ENCODE data around the gene NSRP1. TPM values are rescaled to one million over a fixed set of nuclear protein-coding genes. Genes with fewer than 3 reads are reported as not detected.
"Not testable (repeated sequence)": the region's sequence is repeated elsewhere in the genome, so short reads cannot be mapped to it uniquely, and the experiment has no call there.

The NSRP1 gene
- polyA plus RNA-seq, 3 donors = 38.8 to 51.7 (median 40.3) TPM

GRCh38 chr17:30104575-30105339 is 11.9 kb upstream of the NSRP1 start:
- DNase-seq (ENCODE audit: extremely low read depth in 1 of 11, low read depth in 9 of 11, low spot score in 4 of 11) = peak in 10 of 11 donors; percentile 60 to 83 (median 81)

- no peak for DNase-seq (ENCODE audit: extremely low read depth in 1 of 11, low read depth in 9 of 11, low spot score in 4 of 11)
Measured at GRCh38 chr17:30112794-30113193, 3.8 kb upstream of the NSRP1 start.

- no peak for DNase-seq (ENCODE audit: extremely low read depth in 1 of 11, low read depth in 9 of 11, low spot score in 4 of 11)
Measured at GRCh38 chr17:30113213-30113612, 3.4 kb upstream of the NSRP1 start.

- no peak for DNase-seq (ENCODE audit: extremely low read depth in 1 of 11, low read depth in 9 of 11, low spot score in 4 of 11)
Measured at GRCh38 chr17:30116345-30116660, 313 bp upstream of the NSRP1 start.

GRCh38 chr17:30117675-30118081 is 1.1 kb downstream of the NSRP1 start:
- no peak for DNase-seq (ENCODE audit: extremely low read depth in 1 of 11, low read depth in 9 of 11, low spot score in 4 of 11)

- DNase-seq (ENCODE audit: extremely low read depth in 1 of 11, low read depth in 9 of 11, low spot score in 4 of 11) = not testable (repeated sequence)
Measured at GRCh38 chr17:30118635-30119034, 2.0 kb downstream of the NSRP1 start.

GRCh38 chr17:30124273-30124796 is 7.7 kb downstream of the NSRP1 start:
- DNase-seq (ENCODE audit: extremely low read depth in 1 of 11, low read depth in 9 of 11, low spot score in 4 of 11) = no peak

GRCh38 chr17:30130121-30130520 is 13.5 kb downstream of the NSRP1 start:
- no peak for DNase-seq (ENCODE audit: extremely low read depth in 1 of 11, low read depth in 9 of 11, low spot score in 4 of 11)

GRCh38 chr17:30132615-30133014 is 16.0 kb downstream of the NSRP1 start:
- DNase-seq (ENCODE audit: extremely low read depth in 1 of 11, low read depth in 9 of 11, low spot score in 4 of 11) = no peak

- DNase-seq (ENCODE audit: extremely low read depth in 1 of 11, low read depth in 9 of 11, low spot score in 4 of 11) = no peak
Measured at GRCh38 chr17:30133197-30133596, 16.6 kb downstream of the NSRP1 start.

GRCh38 chr17:30134551-30134950 is 17.9 kb downstream of the NSRP1 start:
- no peak for DNase-seq (ENCODE audit: extremely low read depth in 1 of 11, low read depth in 9 of 11, low spot score in 4 of 11)

- no peak for DNase-seq (ENCODE audit: extremely low read depth in 1 of 11, low read depth in 9 of 11, low spot score in 4 of 11)
Measured at GRCh38 chr17:30137158-30137557, 20.5 kb downstream of the NSRP1 start.

- DNase-seq (ENCODE audit: extremely low read depth in 1 of 11, low read depth in 9 of 11, low spot score in 4 of 11) = not testable (repeated sequence)
Measured at GRCh38 chr17:30147860-30148259, 31.2 kb downstream of the NSRP1 start.

- DNase-seq (ENCODE audit: extremely low read depth in 1 of 11, low read depth in 9 of 11, low spot score in 4 of 11) = no peak
Measured at GRCh38 chr17:30148376-30148775, 31.8 kb downstream of the NSRP1 start.

GRCh38 chr17:30151471-30151870 is 34.9 kb downstream of the NSRP1 start:
- DNase-seq (ENCODE audit: extremely low read depth in 1 of 11, low read depth in 9 of 11, low spot score in 4 of 11) = no peak

- DNase-seq (ENCODE audit: extremely low read depth in 1 of 11, low read depth in 9 of 11, low spot score in 4 of 11) = no peak
Measured at GRCh38 chr17:30153463-30153862, 36.8 kb downstream of the NSRP1 start.

- DNase-seq (ENCODE audit: extremely low read depth in 1 of 11, low read depth in 9 of 11, low spot score in 4 of 11) = no peak
Measured at GRCh38 chr17:30155389-30155788, 38.8 kb downstream of the NSRP1 start.

- DNase-seq (ENCODE audit: extremely low read depth in 1 of 11, low read depth in 9 of 11, low spot score in 4 of 11) = no peak
Measured at GRCh38 chr17:30158896-30159625, 42.4 kb downstream of the NSRP1 start.

- DNase-seq (ENCODE audit: extremely low read depth in 1 of 11, low read depth in 9 of 11, low spot score in 4 of 11) = no peak
Measured at GRCh38 chr17:30160419-30161172, 44.0 kb downstream of the NSRP1 start.

GRCh38 chr17:30161601-30162000 is 45.0 kb downstream of the NSRP1 start:
- no peak for DNase-seq (ENCODE audit: extremely low read depth in 1 of 11, low read depth in 9 of 11, low spot score in 4 of 11)
